CD4-positive, alpha-beta T cell (primary cell): ENCODE results near the gene DCAF4L1. TPM values are rescaled to one million over a fixed set of nuclear protein-coding genes. Genes with fewer than 3 reads are reported as not detected.
A peak's percentile ranks its signal among the peaks of the same experiment; 100 is the strongest.

Experiments
- ATAC-seq: fragments of 200-7000 bp; cut with Tn5 transposase; one replicate; pipeline ENCODE4 v1.10.0; 2022; ENCODE audit warnings: mild to moderate bottlenecking; ENCODE audit not compliant: poor library complexity
- CTCF ChIA-PET: fragments of 350-600 bp; sonication (Branson Sonifier 250); formaldehyde crosslinking; loops from one replicate; lab custom pipeline; 2021; ENCODE audit warnings: antibody characterized with exemption, inconsistent platforms; lab: Charles Lee
- POLR2A ChIA-PET: fragments of 350-600 bp; sonication (Branson Sonifier 250); formaldehyde crosslinking; loops from one replicate; lab custom pipeline; 2021; ENCODE audit warnings: antibody characterized with exemption, inconsistent platforms; lab: Charles Lee
- DNase-seq, 14 experiments: peaks; one replicate each; pipeline ENCODE4 v3.0.0-alpha.2; 2013 to 2020; ENCODE audit warnings: mixed read lengths in 2 of 14
- H3K27ac ChIP-seq, 2 donors: one replicate each; pipeline versions ENCODE4 v1.5.1 to v1.7.0; 2013; ENCODE audit warnings: low read length in 2 of 2, low read depth in 1 of 2, mild to moderate bottlenecking in 1 of 2
- H3K27me3 ChIP-seq, 2 experiments: 1 replicate in 1 of 2; 2 replicates in 1 of 2; pipeline versions ENCODE4 v1.6.1 to v1.7.0; 2013; ENCODE audit warnings: low read length in 2 of 2, control low read depth in 1 of 2, mild to moderate bottlenecking in 1 of 2, moderate library complexity in 1 of 2; ENCODE audit not compliant: insufficient read depth in 2 of 2, control insufficient read depth in 1 of 2
- H3K36me3 ChIP-seq: one replicate; pipeline ENCODE4 v1.6.1; 2013; ENCODE audit warnings: low read length, control low read depth; ENCODE audit not compliant: insufficient read depth
- H3K4me1 ChIP-seq: one replicate; pipeline ENCODE4 v1.6.1; 2013; ENCODE audit warnings: low read length, control low read depth; ENCODE audit not compliant: insufficient read depth
- H3K4me3 ChIP-seq: one replicate; pipeline ENCODE4 v1.5.1; 2013; ENCODE audit warnings: mild to moderate bottlenecking, low read length, moderate library complexity
- H3K9me3 ChIP-seq, 2 experiments: 1 replicate in 1 of 2; 2 replicates in 1 of 2; pipeline versions ENCODE4 v1.6.1 to v1.7.0; 2013; ENCODE audit warnings: low read length in 2 of 2, mild to moderate bottlenecking in 2 of 2, control low read depth in 1 of 2, moderate library complexity in 1 of 2; ENCODE audit not compliant: control insufficient read depth in 1 of 2, insufficient read depth in 1 of 2
- H3K27ac Mint-ChIP-seq: one replicate; pipeline ENCODE4 v1.8.0; 2020; ENCODE audit warnings: mixed read lengths
- H3K27me3 Mint-ChIP-seq: one replicate; pipeline ENCODE4 v1.8.0; 2021; ENCODE audit warnings: mixed read lengths
- H3K36me3 Mint-ChIP-seq: one replicate; pipeline ENCODE4 v1.8.0; 2021; ENCODE audit warnings: low read depth, mixed read lengths
- H3K4me1 Mint-ChIP-seq: one replicate; pipeline ENCODE4 v1.8.0; 2021; ENCODE audit warnings: low read depth, mixed read lengths
- H3K4me3 Mint-ChIP-seq: one replicate; pipeline ENCODE4 v1.8.0; 2020; ENCODE audit warnings: mild to moderate bottlenecking, mixed read lengths
- H3K9me3 Mint-ChIP-seq: one replicate; pipeline ENCODE4 v1.8.0; 2020; ENCODE audit warnings: mixed read lengths
- CTCF ChIP-seq: fragments of 200-600 bp; IDR thresholded peaks from one replicate; pipeline ENCODE4 v1.8.0; 2022; ENCODE audit warnings: antibody characterized with exemption, mild to moderate bottlenecking
- intact Hi-C, 2 experiments: fragments of 100-400 bp; cut with DNase I in 1 of 2; cut with micrococcal nuclease in 1 of 2; formaldehyde crosslinking; loops; one replicate each; pipeline versions ENCODE4 v1.15.1 to v1.9.0; 2023 to 2025; cut with DNase I, micrococcal nuclease
- polyA plus RNA-seq, 2 donors: library from polyadenylated mRNA; unstranded; fragments of 120-200 nt; gene quantifications; one replicate each; pipeline ENCODE4 v1.2.1, GENCODE V29; 2013
- total RNA-seq, 174 experiments: library from RNA in 2 of 174; stranded (reverse) in 2 of 174; gene quantifications; one replicate each; pipeline ENCODE4 v1.2.3 and lab custom pipeline; 2021 to 2026

Gene DCAF4L1
- under 1 TPM; 0.19 to 0.22 TPM for total RNA-seq
- 0.35 TPM for polyA plus RNA-seq (2013, experiment 1 of 2)
- 0.56 TPM for polyA plus RNA-seq (2013, experiment 2 of 2)
- 0 to 2.4 (median 0.65) reads per million in 172 experiments for total RNA-seq (lab: John Stamatoyannopoulos, UW)

- ChIA-PET CTCF (no interaction called here), POLR2A (no interaction called here)
- DNase-seq (no peak), ATAC-seq (no peak)
- TF ChIP-seq CTCF, result no peak
- H3K27me3 Mint-ChIP-seq, result no peaks in the 10 kb centered on the region
- no peaks in the 10 kb centered on the region for H3K4me1 Mint-ChIP-seq
- no peak within 1 kb of the TSS for H3K4me3 ChIP-seq
- no peaks in the 10 kb centered on the region for H3K36me3 Mint-ChIP-seq
- no peaks in the 10 kb centered on the region for H3K9me3 ChIP-seq
- H3K4me3 Mint-ChIP-seq, result no peak within 1 kb of the TSS
- no peaks in the 10 kb centered on the region for H3K27me3 ChIP-seq
- H3K9me3 Mint-ChIP-seq, result no peaks in the 10 kb centered on the region
- H3K36me3 ChIP-seq, result no peaks in the 10 kb centered on the region
- H3K4me1 ChIP-seq, result no peaks in the 10 kb centered on the region
- no peak within 1 kb of the TSS for H3K27ac ChIP-seq
- no peak within 1 kb of the TSS for H3K27ac Mint-ChIP-seq
- intact Hi-C loops, result loop anchor here in 1 of 2 experiments (10.0 kb wide), 1 partner anchor 673 kb away; the partner anchor contains the start of gene ATP8A1
Measured at GRCh38 chr4:41981456-41981855, at the start of gene DCAF4L1. Gene DCAF4L1, plus strand, starts transcription at chr4:41981756. Its CDS starts 37 bp downstream, at chr4:41981793.

GRCh38 chr4:41932988-41933387, 48.6 kb upstream of the DCAF4L1 start:
- H3K27ac Mint-ChIP-seq, result no peak overlapping the region
- no peak for TF ChIP-seq CTCF
- H3K9me3 Mint-ChIP-seq, result no peaks in the 10 kb centered on the region
- intact Hi-C loops, result loop anchor here in 1 of 2 experiments (10.0 kb wide), 1 partner anchor 722 kb away; the partner anchor contains the start of gene ATP8A1
- H3K4me1 Mint-ChIP-seq, result peaks cover 35% of the 10 kb centered on the region
- ChIA-PET CTCF (no interaction called here), POLR2A (no interaction called here)
- Histone ChIP-seq H3K9me3 (peaks cover 0 to 2% of the 10 kb centered on the region in 2 experiments), H3K27ac (no peak overlapping the region), H3K4me3 (no peak overlapping the region), H3K36me3 (peaks cover 5% of the 10 kb centered on the region), H3K27me3 (no peaks in the 10 kb centered on the region), H3K4me1 (peaks cover 25% of the 10 kb centered on the region)
- DNase-seq, result no peak
- H3K4me3 Mint-ChIP-seq, result peak overlapping the region; percentile 67
- H3K27me3 Mint-ChIP-seq, result no peaks in the 10 kb centered on the region
- H3K36me3 Mint-ChIP-seq, result peaks cover 19% of the 10 kb centered on the region
- no peak for ATAC-seq

- Mint-ChIP-seq H3K27me3 (no peaks in the 10 kb centered on the region), H3K27ac (peak overlapping the region; percentile 86), H3K36me3 (peaks cover 29% of the 10 kb centered on the region), H3K9me3 (no peaks in the 10 kb centered on the region), H3K4me1 (peaks cover 46% of the 10 kb centered on the region), H3K4me3 (peak overlapping the region; percentile 94)
- Histone ChIP-seq H3K4me3 (peak overlapping the region; percentile 85), H3K27ac (no peak overlapping the region), H3K4me1 (peaks cover 25% of the 10 kb centered on the region), H3K9me3 (peaks cover 0 to 2% of the 10 kb centered on the region in 2 experiments), H3K36me3 (peaks cover 12% of the 10 kb centered on the region), H3K27me3 (no peaks in the 10 kb centered on the region)
- POLR2A ChIA-PET, result interaction anchor here (2.0 kb wide), 1 partner anchor 56 kb away, joined by 8 read pairs; the partner anchor contains the start of gene SLC30A9
- DNase-seq, result peak in 2 of 14 experiments; percentile 33 to 50
- intact Hi-C loops, result loop anchor here in 1 of 2 experiments (2.0 to 10.0 kb wide), 2 partner anchors 57 to 721 kb away; partner anchors contain the start of genes ATP8A1 and SLC30A9
- no peak for TF ChIP-seq CTCF
- CTCF ChIA-PET, result no interaction called here
- no peak for ATAC-seq
Measured at GRCh38 chr4:41933997-41934503, 47.5 kb upstream of the DCAF4L1 start.
